CD4-positive, alpha-beta memory T cell (primary cell): Measurements from ENCODE around the gene PHF20. TPM values are rescaled to one million over a fixed set of nuclear protein-coding genes. Genes with fewer than 3 reads are reported as not detected.
A peak's percentile ranks its signal among the peaks of the same experiment; 100 is the strongest.
"Not testable (repeated sequence)": the region's sequence is repeated elsewhere in the genome, so short reads cannot be mapped to it uniquely, and the experiment has no call there.

Experiments
- CTCF ChIA-PET: fragments of 350-600 bp; sonication (Branson Sonifier 250); formaldehyde crosslinking; loops from one replicate; lab custom pipeline; 2021; ENCODE audit warnings: inconsistent platforms; ENCODE audit not compliant: partially characterized antibody; lab: Charles Lee
- POLR2A ChIA-PET: fragments of 350-600 bp; sonication (Branson Sonifier 250); formaldehyde crosslinking; loops from one replicate; lab custom pipeline; 2021; ENCODE audit not compliant: partially characterized antibody; lab: Charles Lee
- DNase-seq, 5 donors: peaks; one replicate each; pipeline versions ENCODE4 v3.0.0 to v3.0.0-alpha.2; 2020 to 2022; ENCODE audit warnings: mixed read lengths in 1 of 5
- H3K27ac ChIP-seq: one replicate; pipeline ENCODE4 v1.7.0; 2013; ENCODE audit warnings: low read depth, low read length
- H3K27me3 ChIP-seq: 2 replicates; pipeline ENCODE4 v1.7.0; 2013; ENCODE audit warnings: mild to moderate bottlenecking, low read length, moderate library complexity; ENCODE audit not compliant: insufficient read depth
- H3K36me3 ChIP-seq: 2 replicates; pipeline ENCODE4 v1.7.0; 2013; ENCODE audit warnings: mild to moderate bottlenecking, low read length, moderate library complexity; ENCODE audit not compliant: insufficient read depth
- H3K4me1 ChIP-seq: 2 replicates; pipeline ENCODE4 v1.7.0; 2013; ENCODE audit warnings: mild to moderate bottlenecking, low read length, moderate library complexity; ENCODE audit not compliant: insufficient read depth
- H3K4me3 ChIP-seq, 2 donors: one replicate each; pipeline ENCODE4 v1.7.0; 2013; ENCODE audit warnings: low read length in 2 of 2, mild to moderate bottlenecking in 1 of 2
- H3K9me3 ChIP-seq, 2 donors: one replicate each; pipeline ENCODE4 v1.7.0; 2013; ENCODE audit warnings: low read length in 2 of 2, control low read depth in 1 of 2; ENCODE audit not compliant: control insufficient read depth in 1 of 2
- H3K27ac Mint-ChIP-seq, 7 donors: one replicate each; pipeline ENCODE4 v1.8.0; 2020 to 2021; ENCODE audit warnings: mixed read lengths in 7 of 7, mild to moderate bottlenecking in 6 of 7, inconsistent platforms in 3 of 7, moderate library complexity in 3 of 7
- H3K27me3 Mint-ChIP-seq, 2 donors: one replicate each; pipeline ENCODE4 v1.8.0; 2020 to 2021; ENCODE audit warnings: mixed read lengths in 2 of 2
- H3K36me3 Mint-ChIP-seq, 2 donors: one replicate each; pipeline ENCODE4 v1.8.0; 2020 to 2021; ENCODE audit warnings: mixed read lengths in 2 of 2, inconsistent platforms in 1 of 2, mild to moderate bottlenecking in 1 of 2
- H3K4me1 Mint-ChIP-seq, 4 donors: one replicate each; pipeline ENCODE4 v1.8.0; 2020 to 2021; ENCODE audit warnings: mixed read lengths in 4 of 4, mild to moderate bottlenecking in 1 of 4
- H3K4me3 Mint-ChIP-seq, 8 donors: one replicate each; pipeline ENCODE4 v1.8.0; 2020 to 2021; ENCODE audit warnings: mixed read lengths in 8 of 8, mild to moderate bottlenecking in 7 of 8, moderate library complexity in 6 of 8, inconsistent platforms in 3 of 8
- H3K9me3 Mint-ChIP-seq, 8 donors: one replicate each; pipeline ENCODE4 v1.8.0; 2020 to 2021; ENCODE audit warnings: mixed read lengths in 8 of 8, mild to moderate bottlenecking in 5 of 8, inconsistent platforms in 3 of 8, moderate library complexity in 1 of 8
- intact Hi-C: fragments of 100-400 bp; cut with micrococcal nuclease; formaldehyde crosslinking; loops from one replicate; pipeline ENCODE4 v1.15.1; 2023
- polyA plus RNA-seq, 2 donors: library from polyadenylated mRNA; unstranded; fragments of 300-500 nt; fragmentation: Illumina TruSeq; gene quantifications; one replicate each; pipeline ENCODE4 v1.2.3, GENCODE V29; 2021
- total RNA-seq, 2 experiments: library from RNA; stranded (reverse); gene quantifications; one replicate each; pipeline ENCODE4 v1.2.3, GENCODE V29; 2021

The PHF20 gene
- total and polyA plus RNA-seq, 4 experiments from 2014 or later: 72.9 to 126 (median 94.2) TPM

DNA sequence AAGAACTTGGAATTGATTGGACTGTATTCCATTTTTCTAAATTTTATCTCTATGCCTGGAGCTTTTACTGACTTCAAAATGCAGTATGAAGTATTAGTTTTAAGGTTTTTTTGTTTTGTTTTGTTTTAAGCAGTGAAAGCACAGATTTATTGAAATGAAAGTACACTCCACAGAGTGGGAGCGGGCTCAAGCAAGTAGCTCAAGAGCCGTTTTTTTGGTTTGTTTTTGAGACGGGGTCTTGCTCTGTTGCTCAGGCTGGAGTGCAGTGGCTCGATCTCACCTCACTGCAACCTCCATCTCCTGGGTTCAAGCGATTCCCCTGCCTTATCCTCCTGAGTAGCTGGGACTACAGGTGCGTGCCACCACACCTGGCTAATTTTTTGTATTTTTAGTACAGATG is 72.1 kb downstream of the PHF20 start:
- CTCF ChIA-PET, intact Hi-C loops, H3K9me3 ChIP-seq, H3K27ac ChIP-seq, H3K27me3 Mint-ChIP-seq, H3K4me3 ChIP-seq, H3K9me3 Mint-ChIP-seq, DNase-seq, H3K27me3 ChIP-seq: not testable (repeated sequence)
- POLR2A ChIA-PET: interaction anchor here (0.7 to 7.7 kb wide), 2 partner anchors 102 to 143 kb away, joined by 3 to 49 read pairs; partner anchors contain the start of gene RBM39
- Histone ChIP-seq H3K4me1 (peaks cover 26% of the 10 kb centered on the region), H3K36me3 (peaks cover 40% of the 10 kb centered on the region)
- Mint-ChIP-seq H3K27ac (peak overlapping the region in 1 of 7 donors; percentile 2), H3K36me3 (peaks cover 50 to 54% of the 10 kb centered on the region in 2 donors), H3K4me3 (peak overlapping the region in 1 of 8 donors; percentile 21), H3K4me1 (peaks cover 27 to 32% (median 31%) of the 10 kb centered on the region in 4 donors)

DNA sequence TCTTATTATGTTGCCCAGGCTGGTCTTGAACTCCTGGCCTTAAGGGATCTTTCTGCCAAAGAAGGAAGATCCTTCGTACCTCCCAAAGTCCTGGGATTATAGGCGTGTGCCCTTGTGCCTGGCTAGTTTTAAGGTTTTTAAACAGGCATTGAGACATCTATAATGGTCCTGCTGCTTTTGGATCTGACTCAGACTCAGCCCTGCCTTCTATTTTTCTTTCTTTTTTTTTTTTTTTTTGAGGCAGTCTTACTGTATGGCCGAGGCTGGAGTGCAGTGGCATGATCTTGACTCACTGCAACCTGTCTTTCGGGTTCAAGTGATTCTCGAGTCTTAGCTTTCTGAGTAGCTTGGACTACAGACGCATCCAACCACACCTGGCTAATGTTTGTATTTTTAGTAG is 73.7 kb downstream of the PHF20 start:
- intact Hi-C loops: no loop called here
- no peak for DNase-seq
- CTCF ChIA-PET: no interaction called here
- peaks cover 0 to 10% (median 3%) of the 10 kb centered on the region in 8 donors for H3K9me3 Mint-ChIP-seq
- H3K27ac Mint-ChIP-seq: no peak overlapping the region
- H3K4me3 Mint-ChIP-seq: no peak overlapping the region
- H3K27me3 ChIP-seq: no peaks in the 10 kb centered on the region
- H3K36me3 ChIP-seq: peaks cover 42% of the 10 kb centered on the region
- H3K27ac ChIP-seq: no peak overlapping the region
- POLR2A ChIA-PET: interaction anchor here (7.7 kb wide), 1 partner anchor 103 kb away, joined by 49 read pairs; the partner anchor contains the start of gene RBM39
- peaks cover 60 to 65% of the 10 kb centered on the region in 2 donors for H3K36me3 Mint-ChIP-seq
- no peaks in the 10 kb centered on the region for H3K9me3 ChIP-seq
- no peak overlapping the region for H3K4me3 ChIP-seq
- H3K4me1 Mint-ChIP-seq: peaks cover 21 to 29% (median 27%) of the 10 kb centered on the region in 4 donors
- H3K4me1 ChIP-seq: peaks cover 15% of the 10 kb centered on the region
- no peaks in the 10 kb centered on the region for H3K27me3 Mint-ChIP-seq

DNA sequence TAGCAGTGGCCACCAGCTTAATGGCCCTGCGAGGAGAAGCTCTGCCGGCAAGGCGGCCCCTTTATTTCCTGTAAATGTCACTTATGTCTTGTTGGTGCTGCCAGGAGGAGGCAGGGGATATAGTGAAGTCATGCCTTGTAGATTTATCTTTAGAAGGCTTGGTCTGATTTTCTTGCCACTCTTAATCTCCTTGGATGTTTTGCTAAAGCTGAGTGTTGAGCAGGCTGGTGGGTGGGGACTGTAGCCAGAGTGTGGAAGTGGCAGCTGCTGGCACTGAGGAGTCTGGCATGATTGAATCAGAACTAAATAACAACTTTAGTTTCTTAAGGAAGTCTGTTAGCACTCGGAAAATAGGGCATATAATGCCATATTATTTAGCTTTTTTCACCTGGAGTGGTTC is 77.9 kb downstream of the PHF20 start:
- ChIA-PET CTCF (interaction anchor here (0.8 to 1.9 kb wide), 5 partner anchors 9 to 387 kb away, joined by 3 to 6 read pairs (median 3); no protein-coding TSS in a partner anchor), POLR2A (interaction anchor here (0.8 to 1.7 kb wide), 2 partner anchors 77 to 107 kb away, joined by 3 to 11 read pairs; partner anchors contain the start of gene RBM39)
- Mint-ChIP-seq H3K27me3 (no peaks in the 10 kb centered on the region), H3K36me3 (peaks cover 51 to 64% of the 10 kb centered on the region in 2 donors), H3K4me3 (no peak overlapping the region), H3K4me1 (peaks cover 22 to 29% (median 26%) of the 10 kb centered on the region in 4 donors), H3K9me3 (peaks cover 0 to 2% (median 0%) of the 10 kb centered on the region in 8 donors), H3K27ac (peak overlapping the region; percentile 16 to 75 (median 53))
- Histone ChIP-seq H3K27ac (no peak overlapping the region), H3K27me3 (no peaks in the 10 kb centered on the region), H3K4me3 (no peak overlapping the region), H3K36me3 (peaks cover 43% of the 10 kb centered on the region), H3K4me1 (peaks cover 6% of the 10 kb centered on the region), H3K9me3 (no peaks in the 10 kb centered on the region)
- intact Hi-C loops: no loop called here
- DNase-seq: no peak

DNA sequence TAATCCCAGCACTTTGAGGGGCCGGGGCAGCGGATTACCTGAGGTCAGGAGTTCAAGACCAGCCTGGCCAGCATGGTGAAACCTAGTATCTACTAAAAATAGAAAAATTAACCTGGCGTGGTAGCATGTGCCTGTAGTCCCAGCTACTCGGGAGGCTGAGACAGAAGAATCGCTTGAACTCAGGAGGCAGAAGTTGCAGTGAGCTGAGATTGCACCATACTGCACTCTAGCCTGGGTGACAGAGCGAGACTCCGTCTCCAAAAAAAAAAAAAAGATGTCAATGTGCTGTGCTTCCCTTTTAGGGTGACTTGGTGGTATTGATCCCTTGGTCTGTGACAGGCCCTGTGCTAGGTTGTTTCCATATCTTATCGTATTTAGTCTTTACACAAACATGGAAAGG is 79.8 kb downstream of the PHF20 start:
- H3K36me3 ChIP-seq: peaks cover 39% of the 10 kb centered on the region
- H3K9me3 ChIP-seq, H3K27me3 Mint-ChIP-seq, H3K27me3 ChIP-seq, H3K4me3 Mint-ChIP-seq, H3K4me3 ChIP-seq, H3K4me1 ChIP-seq, DNase-seq, H3K27ac ChIP-seq, H3K27ac Mint-ChIP-seq, intact Hi-C loops, H3K9me3 Mint-ChIP-seq: not testable (repeated sequence)
- Mint-ChIP-seq H3K4me1 (peaks cover 24 to 43% (median 36%) of the 10 kb centered on the region in 4 donors), H3K36me3 (peaks cover 48 to 65% of the 10 kb centered on the region in 2 donors)
- CTCF ChIA-PET: interaction anchor here (0.7 kb wide), 1 partner anchor 204 kb away, joined by 3 read pairs; no protein-coding TSS in a partner anchor
- POLR2A ChIA-PET: interaction anchor here (0.6 kb wide), 1 partner anchor 63 kb away, joined by 4 read pairs; no protein-coding TSS in a partner anchor

DNA sequence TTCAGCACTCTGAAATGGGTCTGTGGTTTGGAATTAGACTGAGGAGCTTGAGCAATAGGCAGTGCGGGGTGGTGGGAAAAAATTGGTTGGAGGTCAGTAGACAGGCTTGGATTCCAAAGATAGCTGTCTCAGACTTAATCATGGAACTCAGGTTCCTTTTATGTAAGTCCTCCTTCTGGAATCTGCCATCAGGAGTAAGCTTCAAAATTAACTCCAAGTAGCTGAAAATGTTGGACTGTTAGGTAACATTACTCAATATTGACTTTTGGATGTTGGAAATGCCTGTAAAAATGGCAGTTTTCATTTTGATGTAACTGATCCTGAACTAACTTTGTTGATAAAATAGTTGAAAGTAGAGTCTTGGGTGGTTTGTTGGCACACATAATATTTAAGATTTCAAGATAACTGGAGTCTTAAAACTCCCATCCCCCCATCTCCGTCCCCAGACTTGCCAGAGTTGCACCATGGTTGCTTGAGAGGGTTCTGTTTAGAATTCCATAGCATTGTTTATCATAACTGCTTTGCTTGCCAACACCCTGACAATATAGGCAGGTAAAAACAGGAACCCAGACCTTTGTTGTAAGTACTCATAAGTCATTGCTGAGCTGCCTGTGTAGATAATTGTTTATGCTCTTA is 83.0 kb downstream of the PHF20 start:
- Histone ChIP-seq H3K9me3 (no peaks in the 10 kb centered on the region), H3K27me3 (no peaks in the 10 kb centered on the region), H3K4me1 (no peaks in the 10 kb centered on the region), H3K36me3 (peaks cover 24% of the 10 kb centered on the region), H3K27ac (no peak overlapping the region), H3K4me3 (no peak overlapping the region)
- Mint-ChIP-seq H3K27ac (peak overlapping the region in 3 of 7 donors; percentile 1 to 30 (median 25)), H3K9me3 (no peaks in the 10 kb centered on the region), H3K27me3 (no peaks in the 10 kb centered on the region), H3K4me1 (peaks cover 18 to 35% (median 28%) of the 10 kb centered on the region in 4 donors), H3K4me3 (no peak overlapping the region), H3K36me3 (peaks cover 30 to 61% of the 10 kb centered on the region in 2 donors)
- ChIA-PET CTCF (interaction anchor here (0.6 kb wide), 1 partner anchor 179 kb away, joined by 3 read pairs; no protein-coding TSS in a partner anchor), POLR2A (interaction anchor here (0.5 to 1.0 kb wide), 2 partner anchors 82 to 398 kb away, joined by 3 to 4 read pairs; no protein-coding TSS in a partner anchor)
- intact Hi-C loops: no loop called here
- DNase-seq: no peak

DNA sequence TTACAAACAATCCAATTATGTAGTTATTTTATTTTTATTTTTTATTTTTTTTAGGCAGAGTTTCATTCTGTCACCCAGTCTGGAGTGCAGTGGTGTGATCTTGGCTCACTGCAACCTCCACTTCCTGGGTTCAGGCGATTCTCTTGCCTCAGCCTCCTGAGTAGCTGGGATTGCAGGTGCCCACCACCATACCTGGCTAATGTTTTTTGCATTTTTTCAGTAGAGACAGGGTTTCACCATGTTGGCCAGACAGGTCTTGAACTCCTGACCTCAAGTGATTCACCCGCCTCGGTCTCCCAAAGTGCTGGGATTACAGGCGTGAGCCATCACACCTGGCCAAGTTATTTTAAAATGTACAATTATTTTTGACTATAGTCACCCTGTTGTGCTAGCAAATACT is 83.8 kb downstream of the PHF20 start:
- H3K9me3 ChIP-seq, H3K27ac ChIP-seq, CTCF ChIA-PET, H3K4me3 ChIP-seq, H3K27me3 ChIP-seq, H3K27me3 Mint-ChIP-seq, H3K4me1 ChIP-seq, H3K4me3 Mint-ChIP-seq, POLR2A ChIA-PET, intact Hi-C loops, H3K9me3 Mint-ChIP-seq, DNase-seq: not testable (repeated sequence)
- peak overlapping the region in 1 of 7 donors; percentile 17 for H3K27ac Mint-ChIP-seq
- H3K4me1 Mint-ChIP-seq: peaks cover 16 to 32% (median 26%) of the 10 kb centered on the region in 4 donors
- peaks cover 22% of the 10 kb centered on the region for H3K36me3 ChIP-seq
- H3K36me3 Mint-ChIP-seq: peaks cover 27 to 63% of the 10 kb centered on the region in 2 donors

DNA sequence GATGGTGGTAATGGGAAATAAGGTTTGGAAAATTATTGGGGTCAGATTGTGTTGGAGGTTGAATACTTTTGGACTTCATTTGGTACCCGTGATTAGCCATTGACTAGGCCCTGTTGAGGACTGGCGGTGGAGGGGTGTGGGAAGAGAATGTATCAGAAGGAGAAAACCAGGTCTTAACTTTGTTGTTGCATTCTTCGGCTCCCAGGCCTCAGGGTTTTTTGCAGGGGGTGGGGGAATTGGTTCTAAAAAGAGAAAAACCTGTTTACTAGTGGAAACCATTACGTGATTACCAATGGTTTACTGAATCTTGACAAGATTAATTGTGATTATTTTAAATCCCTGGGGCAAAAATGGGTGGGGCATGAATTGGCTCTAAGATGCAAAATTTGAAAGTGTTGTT is 85.1 kb downstream of the PHF20 start:
- ChIA-PET POLR2A (interaction anchor here (0.9 kb wide), 1 partner anchor 10 kb away, joined by 4 read pairs; no protein-coding TSS in a partner anchor), CTCF (interaction anchor here (1.2 to 1.6 kb wide), 3 partner anchors 8 to 27 kb away, joined by 3 to 4 read pairs (median 3); no protein-coding TSS in a partner anchor)
- peaks cover 15 to 26% (median 22%) of the 10 kb centered on the region in 4 donors for H3K4me1 Mint-ChIP-seq
- H3K4me1 ChIP-seq: no peaks in the 10 kb centered on the region
- peak overlapping the region in 3 of 7 donors; percentile 7 to 43 (median 25) for H3K27ac Mint-ChIP-seq
- H3K9me3 Mint-ChIP-seq: no peaks in the 10 kb centered on the region
- H3K36me3 ChIP-seq: peaks cover 13% of the 10 kb centered on the region
- no peaks in the 10 kb centered on the region for H3K9me3 ChIP-seq
- H3K27ac ChIP-seq: no peak overlapping the region
- intact Hi-C loops: no loop called here
- H3K36me3 Mint-ChIP-seq: peaks cover 24 to 59% of the 10 kb centered on the region in 2 donors
- no peak overlapping the region for H3K4me3 ChIP-seq
- DNase-seq: no peak
- H3K27me3 ChIP-seq: no peaks in the 10 kb centered on the region
- no peak overlapping the region for H3K4me3 Mint-ChIP-seq
- H3K27me3 Mint-ChIP-seq: no peaks in the 10 kb centered on the region
